GM12878 (cell line): ENCODE data around the gene CNDP2. TPM values are rescaled to one million over a fixed set of nuclear protein-coding genes. Genes with fewer than 3 reads are reported as not detected.

Experiments
- ATAC-seq: fragments of 200-7000 bp; cut with Tn5 transposase; 3 replicates; pipeline ENCODE4 v1.9.1; 2020; ENCODE audit warnings: mild to moderate bottlenecking, moderate library complexity
- BruUV-seq: library from RNA; stranded (reverse); fragments of 400-500 nt; replicated peaks from 2 replicates; lab custom pipeline; 2021; lab: Mats Ljungman, UMichigan
- CTCF ChIA-PET: fragments of 300-600 bp; sonication (Branson Sonifier 250); formaldehyde crosslinking; extraction: SDS; loops from one replicate; lab custom pipeline; 2021; ENCODE audit warnings: inconsistent platforms; lab: Yijun Ruan, JAX
- POLR2A ChIA-PET: fragments of 350-600 bp; formaldehyde crosslinking; extraction: SDS; loops from one replicate; lab custom pipeline; 2021; ENCODE audit warnings: inconsistent platforms; lab: Charles Lee
- RAD21 ChIA-PET: fragments of 300-600 bp; sonication (Branson Sonifier 250); formaldehyde crosslinking; loops from one replicate; lab custom pipeline; 2023; ENCODE audit warnings: antibody characterized with exemption; ENCODE audit not compliant: unreplicated experiment; lab: Charles Lee
- SMC1A ChIA-PET: fragments of 300-600 bp; sonication (Branson Sonifier 250); formaldehyde crosslinking; loops from one replicate; lab custom pipeline; 2023; ENCODE audit not compliant: unreplicated experiment, uncharacterized antibody; lab: Charles Lee
- DNase-seq: peaks from one replicate; pipeline ENCODE4 v3.0.0-alpha.2; 2011; ENCODE audit warnings: low read depth, low spot score
- FAIRE-seq: peaks from 3 replicates; lab custom pipeline; 2011; peaks lifted over from hg19 to GRCh38; lab: Jason Lieb, UNC
- H2AFZ ChIP-seq: 2 replicates; pipeline ENCODE4 v1.6.0; 2011; ENCODE audit warnings: low read depth, low read length, control low read depth; ENCODE audit not compliant: control insufficient read depth
- H3K27ac ChIP-seq: 2 replicates; pipeline ENCODE4 v1.5.1; 2011; ENCODE audit warnings: control low read depth; ENCODE audit not compliant: control insufficient read depth, insufficient read depth
- H3K27me3 ChIP-seq, 2 experiments: replicated peaks in 1 of 2; 2 replicates each; pipeline versions ENCODE4 v1.6.0 to v1.6.1; 2011; ENCODE audit warnings: low read length in 1 of 2; ENCODE audit not compliant: control insufficient read depth in 2 of 2, insufficient read depth in 2 of 2
- H3K36me3 ChIP-seq, 2 experiments: 2 replicates each; pipeline ENCODE4 v1.5.1; 2011; ENCODE audit warnings: low read length in 1 of 2; ENCODE audit not compliant: control insufficient read depth in 2 of 2, insufficient read depth in 2 of 2
- H3K4me1 ChIP-seq: 2 replicates; pipeline ENCODE4 v1.6.1; 2011; ENCODE audit warnings: mild to moderate bottlenecking, low read length, moderate library complexity, mixed read lengths; ENCODE audit not compliant: control insufficient read depth, insufficient read depth
- H3K4me2 ChIP-seq: 2 replicates; pipeline ENCODE4 v1.6.0; 2011; ENCODE audit warnings: control low read depth; ENCODE audit not compliant: control insufficient read depth, insufficient read depth
- H3K4me3 ChIP-seq: fragments of 200-600 bp; sonication (generic); 2 replicates; pipeline ENCODE4 v1.5.1; 2016
- H3K79me2 ChIP-seq: 2 replicates; pipeline ENCODE4 v1.6.0; 2011; ENCODE audit warnings: low read length; ENCODE audit not compliant: control insufficient read depth, insufficient read depth
- H3K9ac ChIP-seq: 2 replicates; pipeline ENCODE4 v1.8.0; 2011; ENCODE audit warnings: low read length, control low read depth, mixed read lengths; ENCODE audit not compliant: control insufficient read depth, insufficient read depth
- H3K9me3 ChIP-seq: replicated peaks from 3 replicates; pipeline ENCODE4 v1.5.1; 2011; ENCODE audit warnings: mild to moderate bottlenecking, low read length; ENCODE audit not compliant: control insufficient read depth, insufficient read depth
- H4K20me1 ChIP-seq: 2 replicates; pipeline ENCODE4 v1.6.0; 2011; ENCODE audit not compliant: control insufficient read depth, insufficient read depth
- BACH1 ChIP-seq: fragments of 450-650 bp; IDR thresholded peaks from 2 replicates; pipeline ENCODE4 v1.6.1; 2017; ENCODE audit warnings: mild to moderate bottlenecking, borderline replicate concordance
- EED ChIP-seq: sonication (generic); IDR thresholded peaks from 2 replicates; pipeline ENCODE4 v1.6.1; 2016; ENCODE audit warnings: antibody characterized with exemption, low read depth
- ELK1 ChIP-seq: IDR thresholded peaks from 2 replicates; pipeline ENCODE4 v1.6.1; 2012; ENCODE audit warnings: low read depth, low read length, improper control_type of control experiment
- EZH2 ChIP-seq: IDR thresholded peaks from 2 replicates; pipeline ENCODE4 v1.6.1; 2012; ENCODE audit warnings: low read depth, mild to moderate bottlenecking, control low read depth, inconsistent platforms, low read length, borderline replicate concordance; ENCODE audit not compliant: control insufficient read depth
- MTA2 ChIP-seq: fragments of 450-650 bp; IDR thresholded peaks from 2 replicates; pipeline ENCODE4 v1.6.1; 2016; ENCODE audit warnings: low read depth, mild to moderate bottlenecking, moderate library complexity
- RAD51 ChIP-seq: fragments of 450-650 bp; IDR thresholded peaks from 2 replicates; pipeline ENCODE4 v1.6.1; 2016; ENCODE audit warnings: moderate library complexity, mild to moderate bottlenecking, inconsistent platforms
- SMARCA5 ChIP-seq: fragments of 450-650 bp; IDR thresholded peaks from 2 replicates; pipeline ENCODE4 v1.6.1; 2017; ENCODE audit warnings: mild to moderate bottlenecking
- SMC3 ChIP-seq: IDR thresholded peaks from 2 replicates; pipeline ENCODE4 v1.6.1; 2011; ENCODE audit warnings: low read length, improper control_type of control experiment, borderline replicate concordance
- SUPT20H ChIP-seq: IDR thresholded peaks from 2 replicates; pipeline ENCODE4 v1.6.1; 2011; ENCODE audit warnings: low read depth, mild to moderate bottlenecking, low read length, moderate library complexity, borderline replicate concordance; ENCODE audit not compliant: control insufficient read depth
- WGBS: methylation state at CpG from one replicate; pipeline ENCODE4 v1.1.6; 2016; ENCODE audit warnings: low lambda C conversion rate; ENCODE audit not compliant: insufficient replicate concordance, insufficient coverage; ENCODE audit errors: missing lambda C conversion rate; 5-methylcytosine and 5-hydroxymethylcytosine counted together
- in situ Hi-C: fragments of 300-500 bp; cut with MboI; formaldehyde crosslinking; loops from 9 replicates; pipeline ENCODE4 v1.14.3; 2018; ENCODE audit warnings: mixed read lengths
- intact Hi-C: fragments of 100-400 bp; cut with micrococcal nuclease; formaldehyde crosslinking; loops from one replicate; pipeline ENCODE4 v1.14.2; 2022; ENCODE audit not compliant: unreplicated experiment
- polyA plus RNA-seq, 11 experiments: library from polyadenylated mRNA; depleted of rRNA in 4 of 11; unstranded in 6 of 11; stranded (reverse) in 5 of 11; fragments of >200 nt; fragmentation: Nextera tagmentation in 4 of 11; fragmentation: Illumina TruSeq in 1 of 11; extraction: Ambion mirVana in 4 of 11; extraction: Trizol in 1 of 11; gene quantifications; 1 replicate in 1 of 11; 2 replicates in 10 of 11; pipeline versions ENCODE4 v1.2.1 to v1.2.3, GENCODE V29; 2011 to 2016; ENCODE audit warnings: inconsistent platforms in 2 of 11, missing spikeins in 2 of 11, low read depth in 1 of 11
- total RNA-seq, 4 experiments: library from RNA; depleted of rRNA in 3 of 4; stranded (reverse); fragments of >200 nt in 3 of 4; fragmentation: Illumina TruSeq in 1 of 4; extraction: Trizol in 1 of 4; gene quantifications; 2 replicates each; pipeline versions ENCODE4 v1.2.1 to v1.2.3, GENCODE V29; 2013 to 2021

CNDP2 gene
- total and polyA plus RNA-seq, 10 of the 15 experiments (the other 5 are each of a cell fraction or from before 2014, with no cell fraction given): 63.5 to 213 (median 158) TPM

- Histone ChIP-seq H3K27me3 (no peaks in the 10 kb centered on the region), H4K20me1 (no peaks in the 10 kb centered on the region)
- 56% methylated on average over 8 of the region's 8 CpGs for WGBS
- TF ChIP-seq ELK1 (no peak), SMARCA5 (no peak), BACH1 (no peak), SMC3 (no peak), EED (no peak), RAD51 (no peak), SUPT20H (no peak), MTA2 (no peak), EZH2 (no peak)
- TF ChIP-seq, all 136 proteins: peak for 0
- SMC1A ChIA-PET: no interaction called here
- in situ Hi-C loops (no loop called here), intact Hi-C loops (no loop called here)
- CTCF ChIA-PET: no interaction called here
- ATAC-seq: no peak
- Histone ChIP-seq H3K4me2 (no peak overlapping the region), H3K4me3 (no peak overlapping the region), H3K9ac (no peak overlapping the region), H2AFZ (no peak overlapping the region), H3K4me1 (peaks cover 13% of the 10 kb centered on the region), H3K9me3 (no peaks in the 10 kb centered on the region), H3K36me3 (no peaks in the 10 kb centered on the region), H3K79me2 (no peaks in the 10 kb centered on the region), H3K27ac (no peak overlapping the region)
- POLR2A ChIA-PET: no interaction called here
- no TSS peak for BruUV-seq
- no peak for FAIRE-seq
- RAD21 ChIA-PET: no interaction called here
- DNase-seq: no peak
These were observed 7.3 kb upstream of the CNDP2 start for GRCh38 chr18:74488864-74489263.
